ENCODE measurements around the gene FADS1.
A peak's percentile ranks its signal among the peaks of the same experiment; 100 is the strongest.

FADS1 gene

GRCh38 chr11:61793829-61794204 lies 23.0 kb downstream of the FADS1 start:
- ATAC-seq = no peak

- ATAC-seq = peak; percentile 22
Observed at GRCh38 chr11:61793083-61793828, 23.5 kb downstream of the FADS1 start.

GRCh38 chr11:61792310-61793082 lies 24.3 kb downstream of the FADS1 start, which contains the start of the genes FEN1 and TMEM258:
Gene FEN1, plus strand, starts transcription at chr11:61792911. Its CDS starts 2,451 bp downstream, at chr11:61795362.
Gene TMEM258, minus strand, starts transcription at chr11:61792599. Its CDS starts 41 bp downstream, at chr11:61792558.
- ATAC-seq = peak; percentile 91

GRCh38 chr11:61791737-61792309 lies 25.0 kb downstream of the FADS1 start:
- peak; percentile 14 to 26 for ATAC-seq

- ATAC-seq = no peak
Observed at GRCh38 chr11:61787928-61788491, 28.8 kb downstream of the FADS1 start.

GRCh38 chr11:61785837-61786402 lies 30.9 kb downstream of the FADS1 start:
- ATAC-seq = no peak

- ATAC-seq = no peak
Observed at GRCh38 chr11:61784506-61784805, 32.3 kb downstream of the FADS1 start.

GRCh38 chr11:61783717-61784505 lies 32.9 kb downstream of the FADS1 start:
- ATAC-seq = no peak

GRCh38 chr11:61782841-61783240 lies 34.0 kb downstream of the FADS1 start:
- no peak for ATAC-seq

GRCh38 chr11:61782299-61782698 lies 34.5 kb downstream of the FADS1 start:
- ATAC-seq = no peak

- ATAC-seq = no peak
Observed at GRCh38 chr11:61781585-61781984, 35.2 kb downstream of the FADS1 start.

- no peak for ATAC-seq
Observed at GRCh38 chr11:61780581-61781162, 36.1 kb downstream of the FADS1 start.

- ATAC-seq = no peak
Observed at GRCh38 chr11:61779666-61780525, 36.9 kb downstream of the FADS1 start.

GRCh38 chr11:61778920-61779650 lies 37.7 kb downstream of the FADS1 start:
- no peak for ATAC-seq

- ATAC-seq = no peak
Observed at GRCh38 chr11:61778357-61778886, 38.4 kb downstream of the FADS1 start.

GRCh38 chr11:61777234-61778090 lies 39.3 kb downstream of the FADS1 start:
- peak; percentile 49 to 60 for ATAC-seq

- ATAC-seq = peak; percentile 33 to 61
Observed at GRCh38 chr11:61776561-61777075, 40.2 kb downstream of the FADS1 start.
